Measurements from ENCODE around the gene SLC1A1. TPM values are rescaled to one million over a fixed set of nuclear protein-coding genes. Genes with fewer than 3 reads are reported as not detected.

SLC1A1 gene
- total and polyA plus RNA-seq, 8 donors: 3.0 to 46.6 (median 6.3) TPM

GRCh38 chr9:4489562-4489918 lies 728 bp upstream of the SLC1A1 start:
- peaks cover 0 to 52% of the 10 kb centered on the region in 2 donors for H3K27me3 ChIP-seq
- H3K4me3 ChIP-seq: peak overlapping the region; percentile 63 to 65
- no peak for TF ChIP-seq CTCF (IDR thresholded peaks at IDR 0.05)
- H3K4me1 ChIP-seq: peaks cover 5 to 7% of the 10 kb centered on the region in 2 donors
- DNase-seq: peak in 3 of 4 donors; percentile 23 to 48 (median 26)
- H3K36me3 ChIP-seq: no peaks in the 10 kb centered on the region
- intact Hi-C loops (cut with DNase I): no loop called here
- peak overlapping the region; percentile 45 to 81 for H3K27ac ChIP-seq
- no peaks in the 10 kb centered on the region for H3K9me3 ChIP-seq
- peak; percentile 62 for ATAC-seq

GRCh38 chr9:4490705-4491625 lies 697 bp downstream of the SLC1A1 start:
- intact Hi-C loops (cut with DNase I): no loop called here
- Histone ChIP-seq H3K9me3 (no peaks in the 10 kb centered on the region), H3K27me3 (peaks cover 0 to 52% of the 10 kb centered on the region in 2 donors), H3K36me3 (no peaks in the 10 kb centered on the region), H3K4me3 (peak overlapping the region; percentile 63 to 65), H3K27ac (peak overlapping the region; percentile 45 to 81), H3K4me1 (peaks cover 5 to 7% of the 10 kb centered on the region in 2 donors)
- DNase-seq (peak in 1 of 4 donors; percentile 12), ATAC-seq (peak; percentile 9)
- no peak for TF ChIP-seq CTCF (IDR thresholded peaks at IDR 0.05)

- DNase-seq (peak in 1 of 4 donors; percentile 40), ATAC-seq (peak; percentile 59)
- Histone ChIP-seq H3K27ac (peak overlapping the region in 1 of 2 donors; percentile 7), H3K36me3 (no peaks in the 10 kb centered on the region), H3K9me3 (no peaks in the 10 kb centered on the region), H3K4me1 (peaks cover 5 to 7% of the 10 kb centered on the region in 2 donors), H3K27me3 (peaks cover 0 to 52% of the 10 kb centered on the region in 2 donors), H3K4me3 (peak overlapping the region; percentile 63 to 65)
- no peak for TF ChIP-seq CTCF (IDR thresholded peaks at IDR 0.05)
- intact Hi-C loops (cut with DNase I): no loop called here
Observed at GRCh38 chr9:4491626-4491975, 1.3 kb downstream of the SLC1A1 start.

GRCh38 chr9:4494332-4494731 lies 4.1 kb downstream of the SLC1A1 start:
- H3K27me3 ChIP-seq: peaks cover 0 to 41% of the 10 kb centered on the region in 2 donors
- no peak for ATAC-seq
- H3K27ac ChIP-seq: no peak overlapping the region
- H3K9me3 ChIP-seq: no peaks in the 10 kb centered on the region
- H3K36me3 ChIP-seq: no peaks in the 10 kb centered on the region
- no peak overlapping the region for H3K4me3 ChIP-seq
- H3K4me1 ChIP-seq: peaks cover 4 to 7% of the 10 kb centered on the region in 2 donors
- intact Hi-C loops (cut with DNase I): no loop called here
- no peak for TF ChIP-seq CTCF (IDR thresholded peaks at IDR 0.05)
- no peak for DNase-seq

GRCh38 chr9:4494806-4495205 lies 4.5 kb downstream of the SLC1A1 start:
- H3K36me3 ChIP-seq: no peaks in the 10 kb centered on the region
- no peak overlapping the region for H3K4me3 ChIP-seq
- peaks cover 4 to 7% of the 10 kb centered on the region in 2 donors for H3K4me1 ChIP-seq
- H3K27me3 ChIP-seq: peaks cover 0 to 37% of the 10 kb centered on the region in 2 donors
- H3K9me3 ChIP-seq: no peaks in the 10 kb centered on the region
- ATAC-seq: no peak
- no peak for TF ChIP-seq CTCF (IDR thresholded peaks at IDR 0.05)
- no peak overlapping the region for H3K27ac ChIP-seq
- intact Hi-C loops (cut with DNase I): no loop called here
- no peak for DNase-seq

Measured in left lung (tissue), 10 donors.